Measurements from ENCODE around the gene VKORC1. TPM values are rescaled to one million over a fixed set of nuclear protein-coding genes. Genes with fewer than 3 reads are reported as not detected.

The VKORC1 gene
- polyA plus RNA-seq, 3 donors, result 59.2 to 113 (median 91.2) TPM

- Histone ChIP-seq H3K79me2 (ENCODE audit: insufficient read depth, low read length) (no peaks in the 10 kb centered on the region), H2AFZ (ENCODE audit: insufficient read depth, low read depth, low read length, poor library complexity, severe bottlenecking) (no peak overlapping the region), H3K9me3 (replicated peaks in 1 of 2; ENCODE audit: control insufficient read depth in 1 of 2, insufficient read depth in 1 of 2, low read length in 2 of 2) (no peaks in the 10 kb centered on the region), H3K4me2 (replicated peaks; ENCODE audit: extremely low read depth, low read length, poor library complexity, severe bottlenecking) (no peak overlapping the region), H3K27me3 (ENCODE audit: control insufficient read depth in 2 of 2, insufficient read depth in 2 of 2, low read length in 2 of 2) (no peaks in the 10 kb centered on the region), H3K4me3 (replicated peaks in 1 of 3; ENCODE audit: low read depth in 2 of 3, low read length in 3 of 3) (no peak overlapping the region), H3K27ac (ENCODE audit: low read depth in 1 of 2, low read length in 2 of 2) (no peak overlapping the region), H3K4me1 (ENCODE audit: control insufficient read depth in 1 of 2, insufficient read depth in 2 of 2, low read length in 2 of 2) (peaks cover 56 to 70% of the 10 kb centered on the region in 2 donors), H3K9ac (ENCODE audit: insufficient read depth, low read length, poor library complexity, severe bottlenecking) (no peak overlapping the region), H4K20me1 (ENCODE audit: insufficient read depth, low read length) (no peaks in the 10 kb centered on the region), H3K36me3 (replicated peaks in 1 of 2; ENCODE audit: control insufficient read depth in 1 of 2, insufficient read depth in 2 of 2, low read length in 2 of 2) (peaks cover 23 to 32% of the 10 kb centered on the region in 2 donors)
- Mint-ChIP-seq H3K4me3 (no peak overlapping the region), H3K27me3 (ENCODE audit: low read depth in 3 of 3) (peaks cover 0 to 4% (median 1%) of the 10 kb centered on the region in 3 donors), H3K9me3 (no peaks in the 10 kb centered on the region), H3K36me3 (peaks cover 34 to 41% of the 10 kb centered on the region in 2 donors), H3K4me1 (peaks cover 55% of the 10 kb centered on the region), H3K27ac (peak overlapping the region in 6 of 7 donors; percentile 3 to 89 (median 81))
- 94% methylated on average over 4 of the region's 6 CpGs for WGBS (ENCODE audit: insufficient coverage)
- DNase-seq, result no peak
- intact Hi-C loops (cut with micrococcal nuclease), result no loop called here
- TF ChIP-seq CTCF (IDR thresholded peaks at IDR 0.05), result no peak
Measured at GRCh38 chr16:31133046-31133501, 38.5 kb upstream of the VKORC1 start.

- Histone ChIP-seq H3K27me3 (ENCODE audit: control insufficient read depth in 2 of 2, insufficient read depth in 2 of 2, low read length in 2 of 2) (no peaks in the 10 kb centered on the region), H3K27ac (ENCODE audit: low read depth in 1 of 2, low read length in 2 of 2) (no peak overlapping the region), H3K79me2 (ENCODE audit: insufficient read depth, low read length) (no peaks in the 10 kb centered on the region), H3K4me2 (replicated peaks; ENCODE audit: extremely low read depth, low read length, poor library complexity, severe bottlenecking) (no peak overlapping the region), H3K9ac (ENCODE audit: insufficient read depth, low read length, poor library complexity, severe bottlenecking) (no peak overlapping the region), H3K4me1 (ENCODE audit: control insufficient read depth in 1 of 2, insufficient read depth in 2 of 2, low read length in 2 of 2) (peaks cover 62 to 76% of the 10 kb centered on the region in 2 donors), H3K36me3 (replicated peaks in 1 of 2; ENCODE audit: control insufficient read depth in 1 of 2, insufficient read depth in 2 of 2, low read length in 2 of 2) (peaks cover 23 to 36% of the 10 kb centered on the region in 2 donors), H3K4me3 (replicated peaks in 1 of 3; ENCODE audit: low read depth in 2 of 3, low read length in 3 of 3) (no peak overlapping the region), H4K20me1 (ENCODE audit: insufficient read depth, low read length) (no peaks in the 10 kb centered on the region), H2AFZ (ENCODE audit: insufficient read depth, low read depth, low read length, poor library complexity, severe bottlenecking) (no peak overlapping the region), H3K9me3 (replicated peaks in 1 of 2; ENCODE audit: control insufficient read depth in 1 of 2, insufficient read depth in 1 of 2, low read length in 2 of 2) (no peaks in the 10 kb centered on the region)
- WGBS (ENCODE audit: insufficient coverage), result 95% methylated on average over 13 of the region's 20 CpGs
- Mint-ChIP-seq H3K4me1 (peaks cover 62% of the 10 kb centered on the region), H3K4me3 (no peak overlapping the region), H3K27me3 (ENCODE audit: low read depth in 3 of 3) (peaks cover 0 to 4% (median 0%) of the 10 kb centered on the region in 3 donors), H3K36me3 (peaks cover 39 to 46% of the 10 kb centered on the region in 2 donors), H3K9me3 (peaks cover 0 to 2% (median 0%) of the 10 kb centered on the region in 7 donors), H3K27ac (peak overlapping the region in 3 of 7 donors; percentile 5 to 78 (median 37))
- peak in 1 of 3 donors; percentile 6 for DNase-seq
- TF ChIP-seq CTCF (IDR thresholded peaks at IDR 0.05), result no peak
- intact Hi-C loops (cut with micrococcal nuclease), result no loop called here
Measured at GRCh38 chr16:31132303-31132979, 37.8 kb upstream of the VKORC1 start.
